Activated B cell treated with CpG ODN at 0.5 μM for 24 hours (primary cell): ENCODE results near the gene PRKCB. TPM values are rescaled to one million over a fixed set of nuclear protein-coding genes. Genes with fewer than 3 reads are reported as not detected.
A peak's percentile ranks its signal among the peaks of the same experiment; 100 is the strongest.

Source experiments
- ATAC-seq: fragments of 200-7000 bp; cut with Tn5 transposase; one replicate; pipeline ENCODE4 v1.10.0; 2021; ENCODE audit warnings: low read depth, mild to moderate bottlenecking, moderate library complexity
- CTCF ChIA-PET: fragments of 350-600 bp; sonication (Branson Sonifier 250); formaldehyde crosslinking; loops from one replicate; lab custom pipeline; 2021; ENCODE audit warnings: antibody characterized with exemption; lab: Charles Lee
- POLR2A ChIA-PET: fragments of 350-600 bp; sonication (Branson Sonifier 250); formaldehyde crosslinking; loops from one replicate; lab custom pipeline; 2021; ENCODE audit warnings: antibody characterized with exemption; lab: Charles Lee
- DNase-seq: peaks from one replicate; pipeline ENCODE4 v3.0.0; 2022
- H3K27ac Mint-ChIP-seq: one replicate; pipeline ENCODE4 v1.8.0; 2020; ENCODE audit warnings: mixed read lengths
- H3K27me3 Mint-ChIP-seq: one replicate; pipeline ENCODE4 v1.8.0; 2021; ENCODE audit warnings: mixed read lengths
- H3K36me3 Mint-ChIP-seq: one replicate; pipeline ENCODE4 v1.8.0; 2021; ENCODE audit warnings: low read depth, mixed read lengths
- H3K4me1 Mint-ChIP-seq: one replicate; pipeline ENCODE4 v1.8.0; 2021; ENCODE audit warnings: mixed read lengths
- H3K4me3 Mint-ChIP-seq: one replicate; pipeline ENCODE4 v1.8.0; 2020; ENCODE audit warnings: mild to moderate bottlenecking, mixed read lengths
- H3K9me3 Mint-ChIP-seq: one replicate; pipeline ENCODE4 v1.8.0; 2020; ENCODE audit warnings: mixed read lengths
- intact Hi-C: fragments of 100-400 bp; cut with micrococcal nuclease; formaldehyde crosslinking; loops from one replicate; pipeline ENCODE4 v1.15.1; 2024
- total RNA-seq: library from RNA; stranded (reverse); gene quantifications from 2 replicates; pipeline ENCODE4 v1.2.3, GENCODE V29; 2022
- TF ChIP-seq, protein P1 (sequence below): fragments of 200-600 bp; IDR thresholded peaks from one replicate; pipeline ENCODE4 v1.8.0; 2022; ENCODE audit warnings: antibody characterized with exemption, mild to moderate bottlenecking

Gene PRKCB
- total RNA-seq, 1 donor from 2014 or later = 146 TPM

DNA sequence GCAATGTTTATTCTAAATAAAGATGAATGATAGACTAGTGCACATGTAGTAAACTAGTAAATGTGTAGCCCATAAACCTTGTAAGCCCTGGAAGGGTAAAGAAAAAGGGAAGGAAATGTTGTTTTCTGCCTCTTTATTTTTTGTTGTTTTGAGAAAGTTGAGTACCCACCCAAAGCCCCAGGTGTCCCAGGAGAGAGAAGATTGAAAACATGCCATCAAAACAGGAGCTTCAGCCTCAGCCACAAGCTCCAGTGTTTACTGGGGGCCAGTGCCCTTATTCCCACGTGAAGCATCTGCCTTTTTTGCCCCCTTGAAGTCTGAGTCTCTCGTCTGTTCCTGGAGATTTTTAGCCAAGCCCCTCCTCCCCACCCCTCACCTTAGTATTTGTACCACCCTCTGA lies 121.5 kb downstream of the PRKCB start:
- H3K4me3 Mint-ChIP-seq = peak overlapping the region; percentile 33
- intact Hi-C loops = loop anchor here (1.0 kb wide), 1 partner anchor 9 kb away; no protein-coding TSS in a partner anchor
- H3K4me1 Mint-ChIP-seq = peaks cover 95% of the 10 kb centered on the region

DNA sequence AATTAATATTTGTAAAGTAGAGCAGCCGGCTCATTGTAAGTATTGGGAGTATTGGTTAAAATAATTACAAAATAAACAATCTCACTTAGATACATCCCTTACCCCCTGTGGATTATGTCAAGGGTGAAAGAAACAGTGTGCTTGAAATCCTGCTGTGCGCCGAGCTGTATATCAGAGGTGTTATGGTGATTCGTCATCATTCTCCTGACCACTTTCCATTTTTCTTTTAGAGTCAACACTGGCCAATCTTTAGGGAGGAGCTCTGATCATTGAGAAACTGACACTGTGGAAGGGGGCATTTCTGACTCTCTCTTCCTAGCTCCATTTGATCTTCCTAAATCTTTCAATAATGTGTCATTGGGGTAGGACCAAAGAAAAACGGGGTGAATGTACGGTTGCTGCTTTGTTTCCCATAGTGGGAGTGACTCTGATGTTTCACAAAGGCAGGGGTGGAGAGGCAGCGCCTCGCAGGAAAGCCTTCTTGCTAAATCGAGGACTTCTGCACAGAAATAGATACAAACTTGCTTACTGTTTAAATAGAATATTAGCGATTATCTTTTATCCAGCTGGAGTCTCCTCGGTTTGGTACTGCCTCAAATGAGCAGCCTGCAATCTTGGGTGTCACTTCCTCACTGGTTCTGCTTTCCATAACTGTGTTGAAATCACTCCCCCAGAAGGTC lies 123.4 kb downstream of the PRKCB start:
- ChIA-PET CTCF (interaction anchor here (0.8 to 1.8 kb wide), 5 partner anchors 51 to 156 kb away, joined by 3 to 10 read pairs (median 3); no protein-coding TSS in a partner anchor), POLR2A (interaction anchor here (1.1 to 2.6 kb wide), 4 partner anchors 9 to 82 kb away, joined by 3 to 15 read pairs (median 4); no protein-coding TSS in a partner anchor)
- Mint-ChIP-seq H3K27me3 (no peaks in the 10 kb centered on the region), H3K27ac (peak overlapping the region; percentile 87), H3K4me3 (peak overlapping the region; percentile 55), H3K36me3 (peaks cover 26% of the 10 kb centered on the region), H3K4me1 (peaks cover 93% of the 10 kb centered on the region), H3K9me3 (no peaks in the 10 kb centered on the region)
- TF ChIP-seq, protein P1, sequence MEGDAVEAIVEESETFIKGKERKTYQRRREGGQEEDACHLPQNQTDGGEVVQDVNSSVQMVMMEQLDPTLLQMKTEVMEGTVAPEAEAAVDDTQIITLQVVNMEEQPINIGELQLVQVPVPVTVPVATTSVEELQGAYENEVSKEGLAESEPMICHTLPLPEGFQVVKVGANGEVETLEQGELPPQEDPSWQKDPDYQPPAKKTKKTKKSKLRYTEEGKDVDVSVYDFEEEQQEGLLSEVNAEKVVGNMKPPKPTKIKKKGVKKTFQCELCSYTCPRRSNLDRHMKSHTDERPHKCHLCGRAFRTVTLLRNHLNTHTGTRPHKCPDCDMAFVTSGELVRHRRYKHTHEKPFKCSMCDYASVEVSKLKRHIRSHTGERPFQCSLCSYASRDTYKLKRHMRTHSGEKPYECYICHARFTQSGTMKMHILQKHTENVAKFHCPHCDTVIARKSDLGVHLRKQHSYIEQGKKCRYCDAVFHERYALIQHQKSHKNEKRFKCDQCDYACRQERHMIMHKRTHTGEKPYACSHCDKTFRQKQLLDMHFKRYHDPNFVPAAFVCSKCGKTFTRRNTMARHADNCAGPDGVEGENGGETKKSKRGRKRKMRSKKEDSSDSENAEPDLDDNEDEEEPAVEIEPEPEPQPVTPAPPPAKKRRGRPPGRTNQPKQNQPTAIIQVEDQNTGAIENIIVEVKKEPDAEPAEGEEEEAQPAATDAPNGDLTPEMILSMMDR = no peak
- peak; percentile 76 for ATAC-seq
- no peak for DNase-seq
- intact Hi-C loops = loop anchor here (1.0 to 2.0 kb wide), 2 partner anchors 9 to 56 kb away; no protein-coding TSS in a partner anchor

More for the DNA sequence above, 121.5 kb downstream of the PRKCB start:
- DNase-seq (no peak), ATAC-seq (no peak)
- Mint-ChIP-seq H3K9me3 (no peaks in the 10 kb centered on the region), H3K27ac (peak overlapping the region; percentile 93), H3K27me3 (no peaks in the 10 kb centered on the region), H3K36me3 (peaks cover 20% of the 10 kb centered on the region)
- TF ChIP-seq, protein P1 = no peak
- ChIA-PET CTCF (interaction anchor here (0.8 to 1.8 kb wide), 3 partner anchors 11 to 89 kb away, joined by 3 to 8 read pairs (median 4); no protein-coding TSS in a partner anchor), POLR2A (no interaction called here)

DNA sequence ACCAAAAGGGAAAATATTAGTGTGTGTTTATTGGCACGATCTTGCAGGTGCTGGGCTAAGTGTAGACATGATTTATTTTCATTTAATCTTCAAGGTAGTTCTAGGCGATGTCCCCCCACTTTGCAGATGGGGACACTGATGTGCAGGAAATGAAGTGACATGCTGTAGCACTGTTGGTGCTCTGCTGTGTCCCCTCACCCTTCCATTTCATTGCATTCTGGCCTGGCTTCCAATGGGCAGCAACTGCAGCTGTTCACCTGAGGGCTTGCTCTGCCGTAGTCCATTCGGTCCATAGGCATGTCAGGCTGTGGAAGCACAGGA lies 123.9 kb downstream of the PRKCB start:
- Mint-ChIP-seq H3K9me3 (no peaks in the 10 kb centered on the region), H3K36me3 (peaks cover 24% of the 10 kb centered on the region), H3K27me3 (no peaks in the 10 kb centered on the region), H3K27ac (peak overlapping the region; percentile 87), H3K4me3 (peak overlapping the region; percentile 55), H3K4me1 (peaks cover 88% of the 10 kb centered on the region)
- intact Hi-C loops = loop anchor here (1.0 to 2.0 kb wide), 2 partner anchors 9 to 55 kb away; no protein-coding TSS in a partner anchor
- CTCF ChIA-PET = interaction anchor here (0.8 to 1.6 kb wide), 4 partner anchors 50 to 157 kb away, joined by 3 to 10 read pairs (median 4); no protein-coding TSS in a partner anchor
- TF ChIP-seq, protein P1 = no peak
- POLR2A ChIA-PET = interaction anchor here (0.5 to 2.6 kb wide), 5 partner anchors 10 to 277 kb away, joined by 3 to 15 read pairs (median 4); no protein-coding TSS in a partner anchor
- DNase-seq (no peak), ATAC-seq (no peak)

DNA sequence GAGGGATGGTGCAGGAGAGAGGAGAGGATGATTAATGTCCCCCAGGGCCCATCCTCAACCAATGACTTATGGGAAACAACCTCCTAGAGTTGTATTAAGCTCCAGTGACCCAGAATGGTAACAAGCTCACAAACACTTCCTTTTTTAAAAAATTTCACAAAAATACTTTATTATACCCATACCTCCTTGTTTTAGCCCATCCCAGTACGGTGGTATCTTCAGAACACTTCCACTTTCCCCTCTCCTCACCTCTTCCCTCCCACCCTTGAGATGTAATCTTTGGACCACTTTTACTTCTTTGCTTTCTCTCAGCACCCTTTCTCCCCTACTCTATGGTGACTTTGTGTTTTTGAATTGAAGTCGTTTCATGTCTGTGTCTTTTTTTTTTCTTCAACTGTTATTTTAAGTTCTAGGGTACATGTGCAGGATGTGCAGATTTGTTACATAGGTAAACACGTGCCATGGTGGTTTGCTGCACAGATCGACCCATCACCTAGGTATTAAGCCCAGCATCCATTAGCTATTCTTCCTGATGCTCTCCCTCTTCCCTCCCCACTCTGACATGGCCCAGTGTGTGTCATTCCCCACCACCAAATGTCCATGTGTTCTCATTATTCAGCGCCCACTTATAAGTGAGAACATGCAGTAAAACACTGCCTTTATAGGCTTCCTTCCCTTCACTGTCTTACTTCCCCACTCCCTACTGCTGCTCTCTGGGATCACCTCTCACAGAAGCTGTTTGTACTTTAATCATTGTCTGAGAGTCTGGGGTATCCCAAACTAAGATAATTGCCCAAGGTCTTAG lies 124.5 kb downstream of the PRKCB start:
- Mint-ChIP-seq H3K27me3 (no peaks in the 10 kb centered on the region), H3K27ac (peak overlapping the region; percentile 87), H3K36me3 (peaks cover 28% of the 10 kb centered on the region), H3K4me3 (peak overlapping the region; percentile 55), H3K4me1 (peaks cover 87% of the 10 kb centered on the region), H3K9me3 (no peaks in the 10 kb centered on the region)
- ATAC-seq (peak; percentile 59), DNase-seq (no peak)
- CTCF ChIA-PET = interaction anchor here (1.5 to 1.6 kb wide), 2 partner anchors 50 to 156 kb away, joined by 4 to 10 read pairs; no protein-coding TSS in a partner anchor
- intact Hi-C loops = no loop called here
- POLR2A ChIA-PET = interaction anchor here (0.5 to 2.6 kb wide), 8 partner anchors 11 to 277 kb away, joined by 3 to 15 read pairs (median 4); no protein-coding TSS in a partner anchor
- TF ChIP-seq, protein P1 = no peak
